Measurements from ENCODE around the gene TTC29.

GRCh38 chr4:146915132-146915531 is 30.5 kb downstream of the TTC29 start:
- TF ChIP-seq POLR2A (IDR thresholded peaks at IDR 0.05) = no peak
- TF ChIP-seq, protein P1, sequence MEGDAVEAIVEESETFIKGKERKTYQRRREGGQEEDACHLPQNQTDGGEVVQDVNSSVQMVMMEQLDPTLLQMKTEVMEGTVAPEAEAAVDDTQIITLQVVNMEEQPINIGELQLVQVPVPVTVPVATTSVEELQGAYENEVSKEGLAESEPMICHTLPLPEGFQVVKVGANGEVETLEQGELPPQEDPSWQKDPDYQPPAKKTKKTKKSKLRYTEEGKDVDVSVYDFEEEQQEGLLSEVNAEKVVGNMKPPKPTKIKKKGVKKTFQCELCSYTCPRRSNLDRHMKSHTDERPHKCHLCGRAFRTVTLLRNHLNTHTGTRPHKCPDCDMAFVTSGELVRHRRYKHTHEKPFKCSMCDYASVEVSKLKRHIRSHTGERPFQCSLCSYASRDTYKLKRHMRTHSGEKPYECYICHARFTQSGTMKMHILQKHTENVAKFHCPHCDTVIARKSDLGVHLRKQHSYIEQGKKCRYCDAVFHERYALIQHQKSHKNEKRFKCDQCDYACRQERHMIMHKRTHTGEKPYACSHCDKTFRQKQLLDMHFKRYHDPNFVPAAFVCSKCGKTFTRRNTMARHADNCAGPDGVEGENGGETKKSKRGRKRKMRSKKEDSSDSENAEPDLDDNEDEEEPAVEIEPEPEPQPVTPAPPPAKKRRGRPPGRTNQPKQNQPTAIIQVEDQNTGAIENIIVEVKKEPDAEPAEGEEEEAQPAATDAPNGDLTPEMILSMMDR (IDR thresholded peaks at IDR 0.05) = no peak
